Suprapubic skin (tissue), 4 donors: ENCODE results near the gene ARAF.

Experiments used
- EP300 ChIP-seq: sonication (generic); formaldehyde crosslinking; IDR thresholded peaks from one replicate; pipeline ENCODE4 v1.6.1; 2017; ENCODE audit warnings: antibody characterized with exemption
- POLR2A ChIP-seq, 2 donors: fragments of 450-650 bp; IDR thresholded peaks; one replicate each; pipeline ENCODE4 v1.6.1; 2017; ENCODE audit warnings: antibody characterized with exemption in 2 of 2, mild to moderate bottlenecking in 2 of 2, moderate library complexity in 2 of 2
- POLR2AphosphoS5 ChIP-seq, 3 donors: sonication (generic); formaldehyde crosslinking; IDR thresholded peaks; one replicate each; pipeline ENCODE4 v1.6.1; 2017; ENCODE audit warnings: antibody characterized with exemption in 3 of 3
- TF ChIP-seq, protein P1 (sequence below), 2 donors: fragments of 200-600 bp in 1 of 2; fragments of 450-650 bp in 1 of 2; sonication (generic) in 1 of 2; IDR thresholded peaks; one replicate each; pipeline ENCODE4 v1.5.1; 2016 to 2019; ENCODE audit warnings: antibody characterized with exemption in 2 of 2, mild to moderate bottlenecking in 1 of 2, moderate library complexity in 1 of 2

DNA sequence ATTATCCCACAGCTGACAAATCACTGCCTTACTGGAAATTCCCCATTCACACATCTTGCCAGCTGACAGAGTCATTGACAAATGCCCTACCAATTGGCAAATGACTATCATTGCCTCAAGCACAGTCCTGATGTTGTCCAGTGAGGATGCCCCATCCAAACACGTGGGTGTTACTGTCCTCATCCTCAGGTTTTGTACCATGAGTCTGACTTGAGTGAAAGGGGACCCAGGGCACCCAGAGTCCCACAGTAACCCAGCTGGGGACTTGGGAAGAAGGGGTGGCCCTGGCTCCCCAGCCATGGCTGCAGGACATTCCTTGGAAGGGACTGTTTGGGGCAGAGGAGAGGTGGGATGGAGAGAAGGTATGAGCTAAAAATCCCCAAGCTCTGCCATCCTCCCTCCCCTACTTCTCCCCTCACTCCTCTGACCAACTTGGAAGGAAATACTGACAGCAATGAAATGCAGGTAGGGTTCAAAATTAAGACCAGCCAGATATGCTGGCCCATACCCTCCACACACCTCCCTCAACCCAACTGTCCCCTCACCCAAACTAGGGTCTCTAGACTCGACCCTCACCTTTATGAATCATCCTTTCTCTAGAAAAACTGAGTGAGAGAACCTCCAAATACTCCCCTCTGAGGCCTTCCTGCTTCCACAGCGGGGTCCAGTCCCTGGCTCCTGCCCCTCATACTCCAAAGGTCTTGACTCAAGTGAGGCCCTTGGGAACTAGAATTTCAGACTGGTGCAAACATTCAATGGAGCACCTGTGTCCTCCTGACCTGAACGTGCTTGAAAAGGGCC, 26.3 kb downstream of the ARAF start:
- TF ChIP-seq, protein P1, sequence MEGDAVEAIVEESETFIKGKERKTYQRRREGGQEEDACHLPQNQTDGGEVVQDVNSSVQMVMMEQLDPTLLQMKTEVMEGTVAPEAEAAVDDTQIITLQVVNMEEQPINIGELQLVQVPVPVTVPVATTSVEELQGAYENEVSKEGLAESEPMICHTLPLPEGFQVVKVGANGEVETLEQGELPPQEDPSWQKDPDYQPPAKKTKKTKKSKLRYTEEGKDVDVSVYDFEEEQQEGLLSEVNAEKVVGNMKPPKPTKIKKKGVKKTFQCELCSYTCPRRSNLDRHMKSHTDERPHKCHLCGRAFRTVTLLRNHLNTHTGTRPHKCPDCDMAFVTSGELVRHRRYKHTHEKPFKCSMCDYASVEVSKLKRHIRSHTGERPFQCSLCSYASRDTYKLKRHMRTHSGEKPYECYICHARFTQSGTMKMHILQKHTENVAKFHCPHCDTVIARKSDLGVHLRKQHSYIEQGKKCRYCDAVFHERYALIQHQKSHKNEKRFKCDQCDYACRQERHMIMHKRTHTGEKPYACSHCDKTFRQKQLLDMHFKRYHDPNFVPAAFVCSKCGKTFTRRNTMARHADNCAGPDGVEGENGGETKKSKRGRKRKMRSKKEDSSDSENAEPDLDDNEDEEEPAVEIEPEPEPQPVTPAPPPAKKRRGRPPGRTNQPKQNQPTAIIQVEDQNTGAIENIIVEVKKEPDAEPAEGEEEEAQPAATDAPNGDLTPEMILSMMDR (IDR thresholded peaks at IDR 0.05), result no peak
- TF ChIP-seq POLR2A (IDR thresholded peaks at IDR 0.05) (no peak), POLR2AphosphoS5 (IDR thresholded peaks at IDR 0.05) (no peak), EP300 (no peak)
